Measurements from ENCODE around the gene OR2L13. TPM values are rescaled to one million over a fixed set of nuclear protein-coding genes. Genes with fewer than 3 reads are reported as not detected.

Gene OR2L13
- total RNA-seq, 6 experiments from 2014 or later, result not detected

GRCh38 chr1:248102847-248103246 lies 7.9 kb downstream of the OR2L13 start:
- H3K9me3 ChIP-seq, result no peaks in the 10 kb centered on the region
- ATAC-seq, result no peak
- DNase-seq, result no peak
- no peak overlapping the region for H3K27ac ChIP-seq
- no peaks in the 10 kb centered on the region for H3K4me1 ChIP-seq
- intact Hi-C loops (cut with DNase I), result no loop called here
- H3K36me3 ChIP-seq, result no peaks in the 10 kb centered on the region
- H3K27me3 ChIP-seq, result no peaks in the 10 kb centered on the region
- TF ChIP-seq POLR2A (IDR thresholded peaks at IDR 0.05) (no peak), CTCF (IDR thresholded peaks at IDR 0.05) (no peak)
- no peak overlapping the region for H3K4me3 ChIP-seq

GRCh38 chr1:248111157-248111556 lies 16.2 kb downstream of the OR2L13 start:
- intact Hi-C loops (cut with DNase I), result no loop called here
- no peak for TF ChIP-seq POLR2A (IDR thresholded peaks at IDR 0.05)
- TF ChIP-seq CTCF (IDR thresholded peaks at IDR 0.05), result no peak
- Histone ChIP-seq H3K27ac (no peak overlapping the region), H3K27me3 (no peaks in the 10 kb centered on the region), H3K36me3 (no peaks in the 10 kb centered on the region), H3K4me3 (no peak overlapping the region), H3K4me1 (no peaks in the 10 kb centered on the region), H3K9me3 (peaks cover 0 to 3% (median 0%) of the 10 kb centered on the region in 4 donors)
- DNase-seq, result no peak
- ATAC-seq, result no peak
- WGBS (ENCODE audit: insufficient coverage, low coverage, low lambda C conversion rate, missing lambda C conversion rate), result 50% methylated on average over 5 of the region's 5 CpGs

- TF ChIP-seq CTCF (IDR thresholded peaks at IDR 0.05), result no peak
- no peak for TF ChIP-seq POLR2A (IDR thresholded peaks at IDR 0.05)
- DNase-seq (no peak), ATAC-seq (no peak)
- Histone ChIP-seq H3K4me3 (no peak overlapping the region), H3K9me3 (peaks cover 0 to 3% (median 0%) of the 10 kb centered on the region in 4 donors), H3K4me1 (no peaks in the 10 kb centered on the region), H3K27ac (no peak overlapping the region), H3K27me3 (no peaks in the 10 kb centered on the region), H3K36me3 (no peaks in the 10 kb centered on the region)
- 51% methylated on average over 7 of the region's 7 CpGs for WGBS (ENCODE audit: insufficient coverage, low coverage, low lambda C conversion rate, missing lambda C conversion rate)
- intact Hi-C loops (cut with DNase I), result no loop called here
Observed at GRCh38 chr1:248114890-248115289, 19.9 kb downstream of the OR2L13 start.

- WGBS (ENCODE audit: insufficient coverage, low coverage, low lambda C conversion rate, missing lambda C conversion rate), result 71% methylated on average over 5 of the region's 5 CpGs
- H3K9me3 ChIP-seq, result no peaks in the 10 kb centered on the region
- intact Hi-C loops (cut with DNase I), result no loop called here
Observed at GRCh38 chr1:248127653-248128052, 32.7 kb downstream of the OR2L13 start.

More at GRCh38 chr1:248127653-248128052, 32.7 kb downstream of the OR2L13 start:
- no peaks in the 10 kb centered on the region for H3K4me1 ChIP-seq
- H3K4me3 ChIP-seq, result no peak overlapping the region
- no peaks in the 10 kb centered on the region for H3K36me3 ChIP-seq
- ATAC-seq, result no peak
- no peak for TF ChIP-seq CTCF (IDR thresholded peaks at IDR 0.05)
- TF ChIP-seq POLR2A (IDR thresholded peaks at IDR 0.05), result no peak
- H3K27ac ChIP-seq, result no peak overlapping the region
- H3K27me3 ChIP-seq, result no peaks in the 10 kb centered on the region
- no peak for DNase-seq
